Keratinocyte (primary cell): ENCODE measurements around the gene ERCC8. TPM values are rescaled to one million over a fixed set of nuclear protein-coding genes. Genes with fewer than 3 reads are reported as not detected.

ENCODE experiments used
- DNase-seq: peaks from one replicate; pipeline ENCODE4 v3.0.0-alpha.2; 2011; ENCODE audit warnings: low read depth, missing footprints, low spot score
- FAIRE-seq: peaks from 2 replicates; lab custom pipeline; 2011; peaks lifted over from hg19 to GRCh38; lab: Jason Lieb, UNC
- H2AFZ ChIP-seq: 2 replicates; pipeline ENCODE4 v1.6.0; 2012; ENCODE audit warnings: low read length, control low read depth, inconsistent platforms; ENCODE audit not compliant: control insufficient read depth
- H3K27ac ChIP-seq: 2 replicates; pipeline ENCODE4 v1.5.1; 2011; ENCODE audit warnings: low read length; ENCODE audit not compliant: control insufficient read depth, insufficient read depth
- H3K27me3 ChIP-seq: 3 replicates; pipeline ENCODE4 v1.6.0; 2011; ENCODE audit warnings: low read length; ENCODE audit not compliant: control insufficient read depth, insufficient read depth; ENCODE audit errors: extremely low read depth
- H3K36me3 ChIP-seq, 2 experiments: 2 replicates in 1 of 2; 3 replicates in 1 of 2; pipeline ENCODE4 v1.5.1; 2011; ENCODE audit warnings: low read length in 2 of 2, mild to moderate bottlenecking in 1 of 2; ENCODE audit not compliant: control insufficient read depth in 2 of 2, insufficient read depth in 2 of 2; ENCODE audit errors: extremely low read depth in 1 of 2
- H3K4me1 ChIP-seq: 3 replicates; pipeline ENCODE4 v1.5.1; 2011; ENCODE audit warnings: low read length; ENCODE audit not compliant: control insufficient read depth, insufficient read depth; ENCODE audit errors: extremely low read depth
- H3K4me2 ChIP-seq: 3 replicates; pipeline ENCODE4 v1.6.0; 2011; ENCODE audit warnings: low read depth, low read length; ENCODE audit not compliant: control insufficient read depth, insufficient read depth; ENCODE audit errors: extremely low read depth
- H3K4me3 ChIP-seq, 3 experiments: fragments of 200-600 bp in 1 of 3; sonication (generic) in 1 of 3; 2 replicates in 2 of 3; 3 replicates in 1 of 3; pipeline ENCODE4 v1.5.1; 2011 to 2016; ENCODE audit warnings: low read length in 3 of 3, mild to moderate bottlenecking in 3 of 3, control low read depth in 2 of 3, inconsistent platforms in 1 of 3, low read depth in 1 of 3, mixed read lengths in 1 of 3, mixed run types in 1 of 3, moderate library complexity in 1 of 3; ENCODE audit not compliant: control insufficient read depth in 2 of 3, insufficient read depth in 2 of 3; ENCODE audit errors: extremely low read depth in 1 of 3
- H3K79me2 ChIP-seq: 2 replicates; pipeline ENCODE4 v1.6.0; 2012; ENCODE audit warnings: low read length; ENCODE audit not compliant: control insufficient read depth, insufficient read depth
- H3K9ac ChIP-seq: 3 replicates; pipeline ENCODE4 v1.6.0; 2011; ENCODE audit warnings: low read length; ENCODE audit not compliant: control insufficient read depth, insufficient read depth; ENCODE audit errors: extremely low read depth
- H3K9me1 ChIP-seq: 3 replicates; pipeline ENCODE4 v1.6.0; 2011; ENCODE audit warnings: low read length; ENCODE audit not compliant: control insufficient read depth, insufficient read depth; ENCODE audit errors: extremely low read depth
- H3K9me3 ChIP-seq: 2 replicates; pipeline ENCODE4 v1.5.1; 2012; ENCODE audit warnings: low read depth, low read length; ENCODE audit not compliant: control insufficient read depth
- H4K20me1 ChIP-seq: 3 replicates; pipeline ENCODE4 v1.6.0; 2011; ENCODE audit warnings: low read length; ENCODE audit not compliant: control insufficient read depth, insufficient read depth; ENCODE audit errors: extremely low read depth
- CTCF ChIP-seq, 3 experiments: IDR thresholded peaks in 1 of 3; conservative IDR thresholded peaks in 1 of 3; optimal IDR thresholded peaks in 1 of 3; 2 replicates in 2 of 3; 3 replicates in 1 of 3; pipeline versions ENCODE3 to v1.5.1; 2011; ENCODE audit warnings: low read length in 3 of 3, mild to moderate bottlenecking in 3 of 3, moderate library complexity in 2 of 3, control low read depth in 1 of 3, inconsistent platforms in 1 of 3; ENCODE audit not compliant: insufficient read depth in 2 of 3; ENCODE audit errors: extremely low read depth in 1 of 3
- EZH2 ChIP-seq: IDR thresholded peaks from one replicate; pipeline ENCODE4 v1.6.1; 2012; ENCODE audit warnings: inconsistent platforms, mild to moderate bottlenecking, low read length, moderate library complexity
- dilution Hi-C: fragments of 300-500 bp; cut with MboI; formaldehyde crosslinking; loops from one replicate; pipeline ENCODE4 v1.7.0; 2020; ENCODE audit warnings: low sequenced_read_pairs; ENCODE audit not compliant: extremely low pct_ligation_motif_present
- polyA plus RNA-seq, 5 experiments: library from polyadenylated mRNA; depleted of rRNA in 3 of 5; stranded (reverse) in 3 of 5; stranded (forward) in 1 of 5; unstranded in 1 of 5; fragments of >200 nt; gene quantifications; 1 replicate in 1 of 5; 2 replicates in 3 of 5; 3 replicates in 1 of 5; pipeline versions ENCODE4 v1.2.1 to v1.2.3, GENCODE V29; 2011 to 2012; ENCODE audit warnings: missing spikeins in 2 of 5, low read depth in 1 of 5, low replicate concordance in 1 of 5

Gene ERCC8
- polyA plus RNA-seq, 1 donor (not counting 4 experiments of a cell fraction or from before 2014, with no cell fraction given), result 16.6 TPM

- no peaks in the 10 kb centered on the region for H3K9me3 ChIP-seq
- peaks cover 9% of the 10 kb centered on the region for H3K4me1 ChIP-seq
- no peaks in the 10 kb centered on the region for H4K20me1 ChIP-seq
- FAIRE-seq (no peak), DNase-seq (no peak)
- H3K4me2 ChIP-seq, result peak overlapping the region; percentile 71
- H3K36me3 ChIP-seq, result no peaks in the 10 kb centered on the region
- H3K9ac ChIP-seq, result peak overlapping the region; percentile 95
- peak overlapping the region; percentile 55 to 89 (median 80) for H3K4me3 ChIP-seq
- peak overlapping the region; percentile 85 for H3K27ac ChIP-seq
- no peaks in the 10 kb centered on the region for H3K27me3 ChIP-seq
- no peak for TF ChIP-seq EZH2
- no peak for TF ChIP-seq CTCF (optimal IDR thresholded peaks at IDR 0.05 in 1 of 3, IDR thresholded peaks at IDR 0.05 in 1 of 3, conservative IDR thresholded peaks at IDR 0.05 in 1 of 3; ENCODE audit: extremely low read depth in 1 of 3, insufficient read depth in 2 of 3, low read length in 3 of 3)
- peak overlapping the region; percentile 90 for H2AFZ ChIP-seq
- dilution Hi-C loops, result no loop called here
- no peaks in the 10 kb centered on the region for H3K9me1 ChIP-seq
- H3K79me2 ChIP-seq, result peaks cover 84% of the 10 kb centered on the region
Measured at GRCh38 chr5:60945813-60946187, 930 bp upstream of the ERCC8 start.

DNA sequence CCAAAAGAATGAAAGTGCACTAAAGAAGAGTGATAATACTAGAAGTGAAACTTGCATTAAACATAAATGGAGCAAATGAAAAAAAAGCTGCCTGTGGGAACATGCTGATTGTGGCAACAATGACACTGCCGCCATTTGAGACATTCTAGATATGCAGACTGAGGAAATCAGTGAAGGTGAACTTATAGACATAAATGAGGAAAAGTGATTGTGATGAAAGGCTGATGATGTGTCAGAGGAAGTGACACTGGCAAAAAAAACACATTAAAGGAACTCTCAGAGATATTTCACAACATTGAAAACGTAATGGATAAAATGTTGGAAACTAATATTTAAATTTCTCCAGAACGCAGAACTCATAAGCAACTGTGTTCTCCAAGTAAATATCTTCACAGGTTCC is 1.2 kb downstream of the ERCC8 start:
- Histone ChIP-seq H3K9me1 (no peaks in the 10 kb centered on the region), H3K9ac (no peak overlapping the region), H3K27ac (no peak overlapping the region), H3K36me3 (peaks cover 0 to 1% of the 10 kb centered on the region in 2 experiments), H3K9me3 (no peaks in the 10 kb centered on the region), H4K20me1 (no peaks in the 10 kb centered on the region), H3K4me1 (peaks cover 9% of the 10 kb centered on the region), H2AFZ (no peak overlapping the region), H3K27me3 (no peaks in the 10 kb centered on the region), H3K4me3 (peak overlapping the region; percentile 55 to 89 (median 89)), H3K79me2 (peaks cover 70% of the 10 kb centered on the region), H3K4me2 (peak overlapping the region; percentile 90)
- DNase-seq (no peak), FAIRE-seq (no peak)
- TF ChIP-seq EZH2 (no peak), CTCF (optimal IDR thresholded peaks at IDR 0.05 in 1 of 3, IDR thresholded peaks at IDR 0.05 in 1 of 3, conservative IDR thresholded peaks at IDR 0.05 in 1 of 3; ENCODE audit: extremely low read depth in 1 of 3, insufficient read depth in 2 of 3, low read length in 3 of 3) (no peak)
- dilution Hi-C loops, result no loop called here
